Fibroblast of lung (primary cell): ENCODE measurements around the gene INPP4A.

Experiments used
- EZH2 ChIP-seq: IDR thresholded peaks from 2 replicates; pipeline ENCODE4 v1.5.1; 2012; ENCODE audit warnings: low read length, control low read depth, mild to moderate bottlenecking; ENCODE audit errors: missing control alignments
- TF ChIP-seq, protein P1 (sequence below), 2 donors: IDR thresholded peaks in 1 of 2; conservative IDR thresholded peaks in 1 of 2; 1 replicate in 1 of 2; 2 replicates in 1 of 2; pipeline ENCODE4 v1.5.1; 2011 to 2012; ENCODE audit warnings: low read length in 2 of 2, control low read depth in 1 of 2, inconsistent platforms in 1 of 2, low read depth in 1 of 2, mild to moderate bottlenecking in 1 of 2

DNA sequence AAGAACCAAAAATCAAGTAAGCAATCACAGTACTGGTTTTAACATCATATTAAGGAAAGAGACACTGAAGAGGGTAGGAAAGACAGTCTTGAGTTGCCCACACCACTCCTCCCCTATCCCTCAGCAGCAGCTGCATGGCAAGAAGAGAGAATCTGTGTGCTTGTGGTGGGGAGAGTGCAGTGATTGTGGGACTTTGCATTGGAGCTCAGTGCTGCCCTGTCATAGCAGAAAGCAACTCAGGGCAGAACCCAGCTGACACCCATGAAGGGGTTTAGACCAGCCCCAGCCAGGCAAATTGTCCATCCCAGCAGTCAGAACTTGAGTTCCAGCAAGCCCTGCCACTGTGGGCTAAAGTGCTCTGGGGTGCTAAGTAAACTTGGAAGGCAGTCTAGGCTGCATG lies 40.8 kb upstream of the INPP4A start:
- TF ChIP-seq EZH2 = no peak
- TF ChIP-seq, protein P1, sequence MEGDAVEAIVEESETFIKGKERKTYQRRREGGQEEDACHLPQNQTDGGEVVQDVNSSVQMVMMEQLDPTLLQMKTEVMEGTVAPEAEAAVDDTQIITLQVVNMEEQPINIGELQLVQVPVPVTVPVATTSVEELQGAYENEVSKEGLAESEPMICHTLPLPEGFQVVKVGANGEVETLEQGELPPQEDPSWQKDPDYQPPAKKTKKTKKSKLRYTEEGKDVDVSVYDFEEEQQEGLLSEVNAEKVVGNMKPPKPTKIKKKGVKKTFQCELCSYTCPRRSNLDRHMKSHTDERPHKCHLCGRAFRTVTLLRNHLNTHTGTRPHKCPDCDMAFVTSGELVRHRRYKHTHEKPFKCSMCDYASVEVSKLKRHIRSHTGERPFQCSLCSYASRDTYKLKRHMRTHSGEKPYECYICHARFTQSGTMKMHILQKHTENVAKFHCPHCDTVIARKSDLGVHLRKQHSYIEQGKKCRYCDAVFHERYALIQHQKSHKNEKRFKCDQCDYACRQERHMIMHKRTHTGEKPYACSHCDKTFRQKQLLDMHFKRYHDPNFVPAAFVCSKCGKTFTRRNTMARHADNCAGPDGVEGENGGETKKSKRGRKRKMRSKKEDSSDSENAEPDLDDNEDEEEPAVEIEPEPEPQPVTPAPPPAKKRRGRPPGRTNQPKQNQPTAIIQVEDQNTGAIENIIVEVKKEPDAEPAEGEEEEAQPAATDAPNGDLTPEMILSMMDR (conservative IDR thresholded peaks at IDR 0.05 in 1 of 2, IDR thresholded peaks at IDR 0.05 in 1 of 2; ENCODE audit: low read depth in 1 of 2, low read length in 2 of 2) = no peak
